HL-60/S4 treated with retinoic acid at 250 ng/mL for 4 days and 3 days (cell line): Measurements from ENCODE around the gene DIPK2A.

Source experiments
- in situ Hi-C: fragments of 300-500 bp; cut with MboI; formaldehyde crosslinking; loops from 2 replicates; pipeline ENCODE4 v1.7.0; 2022; ENCODE audit warnings: low sequenced_read_pairs

The DIPK2A gene

GRCh38 chr3:143971359-143972154 lies at the start of gene DIPK2A:
Gene DIPK2A (plus strand): TSS chr3:143971823. CDS start chr3:143972333, 510 bp downstream.
- in situ Hi-C loops, result no loop called here

GRCh38 chr3:143924522-143925285 lies 46.9 kb upstream of the DIPK2A start:
- in situ Hi-C loops, result no loop called here

- in situ Hi-C loops, result no loop called here
Observed at GRCh38 chr3:143928056-143928455, 43.6 kb upstream of the DIPK2A start.

- in situ Hi-C loops, result no loop called here
Observed at GRCh38 chr3:143928541-143929255, 42.9 kb upstream of the DIPK2A start.

GRCh38 chr3:143934791-143935190 lies 36.8 kb upstream of the DIPK2A start:
- in situ Hi-C loops, result no loop called here

GRCh38 chr3:143935678-143936077 lies 35.9 kb upstream of the DIPK2A start:
- in situ Hi-C loops, result no loop called here

- in situ Hi-C loops, result no loop called here
Observed at GRCh38 chr3:143950810-143951209, 20.8 kb upstream of the DIPK2A start.

GRCh38 chr3:143951351-143951971 lies 20.2 kb upstream of the DIPK2A start:
- in situ Hi-C loops, result no loop called here

- in situ Hi-C loops, result no loop called here
Observed at GRCh38 chr3:143952569-143953072, 19.0 kb upstream of the DIPK2A start.

- in situ Hi-C loops, result no loop called here
Observed at GRCh38 chr3:143955113-143955512, 16.5 kb upstream of the DIPK2A start.

GRCh38 chr3:143956838-143957237 lies 14.8 kb upstream of the DIPK2A start:
- in situ Hi-C loops, result no loop called here

GRCh38 chr3:143957453-143957852 lies 14.2 kb upstream of the DIPK2A start:
- in situ Hi-C loops, result no loop called here

GRCh38 chr3:143958966-143959365 lies 12.7 kb upstream of the DIPK2A start:
- in situ Hi-C loops, result no loop called here

- in situ Hi-C loops, result no loop called here
Observed at GRCh38 chr3:143961342-143961741, 10.3 kb upstream of the DIPK2A start.

GRCh38 chr3:143963946-143964345 lies 7.7 kb upstream of the DIPK2A start:
- in situ Hi-C loops, result no loop called here

- in situ Hi-C loops, result no loop called here
Observed at GRCh38 chr3:143970773-143971358, 757 bp upstream of the DIPK2A start.

- in situ Hi-C loops, result no loop called here
Observed at GRCh38 chr3:143972155-143972504, 507 bp downstream of the DIPK2A start.

GRCh38 chr3:143972505-143973258 lies 1.1 kb downstream of the DIPK2A start:
- in situ Hi-C loops, result no loop called here

- in situ Hi-C loops, result no loop called here
Observed at GRCh38 chr3:143973259-143974021, 1.8 kb downstream of the DIPK2A start.
